C4-2B (cell line): ENCODE results near the gene ZNF536.

Experiments
- CTCF ChIP-seq: fragments of 450-650 bp; conservative IDR thresholded peaks from 2 replicates; pipeline ENCODE4 v1.5.1; 2017; ENCODE audit warnings: mild to moderate bottlenecking
- ZFX ChIP-seq: fragments of 450-650 bp; IDR thresholded peaks from 2 replicates; pipeline ENCODE4 v1.6.1; 2017

GRCh38 chr19:30327331-30327730 lies 44.9 kb upstream of the ZNF536 start:
- TF ChIP-seq CTCF (no peak), ZFX (no peak)
